Astrocyte of the cerebellum (primary cell): ENCODE measurements around the gene MMP25.
"Not testable (repeated sequence)": the region's sequence is repeated elsewhere in the genome, so short reads cannot be mapped to it uniquely, and the experiment has no call there.

Experiments
- DNase-seq: peaks from one replicate; pipeline ENCODE4 v3.0.0-alpha.2; 2011; ENCODE audit warnings: low read depth
- H3K4me3 ChIP-seq: 2 replicates; pipeline ENCODE4 v1.5.1; 2011; ENCODE audit warnings: mild to moderate bottlenecking, low read depth, low read length, moderate library complexity
- CTCF ChIP-seq: IDR thresholded peaks from 2 replicates; pipeline ENCODE4 v1.5.1; 2012; ENCODE audit warnings: low read length, low read depth, moderate library complexity, mild to moderate bottlenecking; ENCODE audit errors: missing control alignments
- in situ Hi-C: cut with HindIII; loops from 2 replicates; pipeline ENCODE4 v1.10.0; 2017; ENCODE audit warnings: low sequenced_read_pairs

Gene MMP25

GRCh38 chr16:3050487-3050886 lies 4.1 kb downstream of the MMP25 start:
- H3K4me3 ChIP-seq: no peak overlapping the region
- DNase-seq: no peak
- in situ Hi-C loops: no loop called here
- no peak for TF ChIP-seq CTCF

GRCh38 chr16:3051009-3051408 lies 4.6 kb downstream of the MMP25 start:
- in situ Hi-C loops: no loop called here
- TF ChIP-seq CTCF: no peak
- no peak overlapping the region for H3K4me3 ChIP-seq
- DNase-seq: no peak

GRCh38 chr16:3051494-3051893 lies 5.1 kb downstream of the MMP25 start:
- in situ Hi-C loops: no loop called here
- no peak for TF ChIP-seq CTCF
- no peak overlapping the region for H3K4me3 ChIP-seq
- no peak for DNase-seq

- H3K4me3 ChIP-seq, DNase-seq, in situ Hi-C loops: not testable (repeated sequence)
Measured at GRCh38 chr16:3052571-3053329, 6.4 kb downstream of the MMP25 start.

GRCh38 chr16:3053330-3053710 lies 7.0 kb downstream of the MMP25 start:
- DNase-seq, H3K4me3 ChIP-seq, in situ Hi-C loops: not testable (repeated sequence)

- no peak for DNase-seq
- in situ Hi-C loops: no loop called here
- TF ChIP-seq CTCF: no peak
- H3K4me3 ChIP-seq: no peak overlapping the region
Measured at GRCh38 chr16:3054965-3055733, 8.8 kb downstream of the MMP25 start.

- in situ Hi-C loops, DNase-seq, H3K4me3 ChIP-seq: not testable (repeated sequence)
Measured at GRCh38 chr16:3055734-3056115, 9.4 kb downstream of the MMP25 start.
